ENCODE data around the gene ESPNL.

Gene ESPNL

GRCh38 chr2:238145046-238145445 is 44.9 kb downstream of the ESPNL start:
- Histone ChIP-seq H3K79me2 (ENCODE audit: insufficient read depth, low read length) (no peaks in the 10 kb centered on the region), H3K9ac (ENCODE audit: low read depth, low read length, poor library complexity, severe bottlenecking) (no peak overlapping the region), H2AFZ (ENCODE audit: low read length) (no peak overlapping the region), H3K4me2 (ENCODE audit: low read depth, low read length, poor library complexity, severe bottlenecking) (no peak overlapping the region), H3K9me2 (replicated peaks; ENCODE audit: low read depth, low read length) (no peaks in the 10 kb centered on the region), H3K36me3 (ENCODE audit: insufficient read depth, low read length) (no peaks in the 10 kb centered on the region), H3K4me1 (ENCODE audit: insufficient read depth, low read length, poor library complexity, severe bottlenecking) (peaks cover 17% of the 10 kb centered on the region), H4K20me1 (ENCODE audit: insufficient read depth, low read length, poor library complexity, severe bottlenecking) (no peaks in the 10 kb centered on the region), H3K27me3 (ENCODE audit: insufficient read depth, low read length, poor library complexity, severe bottlenecking) (no peaks in the 10 kb centered on the region), H3F3A (ENCODE audit: low read depth) (no peaks in the 10 kb centered on the region), H3K4me3 (ENCODE audit: low read length, poor library complexity, severe bottlenecking) (no peak overlapping the region), H3K9me3 (ENCODE audit: insufficient read depth, low read depth, low read length) (no peaks in the 10 kb centered on the region)
- TF ChIP-seq CTCF (conservative IDR thresholded peaks at IDR 0.05; ENCODE audit: low read length) = no peak
- TF ChIP-seq EZH2phosphoT487 (IDR thresholded peaks at IDR 0.05; ENCODE audit: borderline replicate concordance) = no peak

- H3K4me3 ChIP-seq (ENCODE audit: low read length, poor library complexity, severe bottlenecking) = no peak overlapping the region
- H3K9me3 ChIP-seq (ENCODE audit: insufficient read depth, low read depth, low read length) = no peaks in the 10 kb centered on the region
- H4K20me1 ChIP-seq (ENCODE audit: insufficient read depth, low read length, poor library complexity, severe bottlenecking) = no peaks in the 10 kb centered on the region
- no peak overlapping the region for H2AFZ ChIP-seq (ENCODE audit: low read length)
- H3K79me2 ChIP-seq (ENCODE audit: insufficient read depth, low read length) = no peaks in the 10 kb centered on the region
- no peaks in the 10 kb centered on the region for H3K9me2 ChIP-seq (replicated peaks; ENCODE audit: low read depth, low read length)
- H3K36me3 ChIP-seq (ENCODE audit: insufficient read depth, low read length) = no peaks in the 10 kb centered on the region
- peaks cover 16% of the 10 kb centered on the region for H3K4me1 ChIP-seq (ENCODE audit: insufficient read depth, low read length, poor library complexity, severe bottlenecking)
- no peaks in the 10 kb centered on the region for H3K27me3 ChIP-seq (ENCODE audit: insufficient read depth, low read length, poor library complexity, severe bottlenecking)
- TF ChIP-seq EZH2phosphoT487 (IDR thresholded peaks at IDR 0.05; ENCODE audit: borderline replicate concordance) (no peak), CTCF (conservative IDR thresholded peaks at IDR 0.05; ENCODE audit: low read length) (no peak)
- no peak overlapping the region for H3K9ac ChIP-seq (ENCODE audit: low read depth, low read length, poor library complexity, severe bottlenecking)
- H3K4me2 ChIP-seq (ENCODE audit: low read depth, low read length, poor library complexity, severe bottlenecking) = no peak overlapping the region
- H3F3A ChIP-seq (ENCODE audit: low read depth) = no peaks in the 10 kb centered on the region
These were observed 45.7 kb downstream of the ESPNL start for GRCh38 chr2:238145851-238146250.

- Histone ChIP-seq H4K20me1 (ENCODE audit: insufficient read depth, low read length, poor library complexity, severe bottlenecking) (no peaks in the 10 kb centered on the region), H3K4me1 (ENCODE audit: insufficient read depth, low read length, poor library complexity, severe bottlenecking) (peaks cover 4% of the 10 kb centered on the region), H3F3A (ENCODE audit: low read depth) (no peaks in the 10 kb centered on the region), H3K4me3 (ENCODE audit: low read length, poor library complexity, severe bottlenecking) (no peak overlapping the region), H3K4me2 (ENCODE audit: low read depth, low read length, poor library complexity, severe bottlenecking) (no peak overlapping the region), H3K9ac (ENCODE audit: low read depth, low read length, poor library complexity, severe bottlenecking) (no peak overlapping the region), H3K79me2 (ENCODE audit: insufficient read depth, low read length) (no peaks in the 10 kb centered on the region), H3K27me3 (ENCODE audit: insufficient read depth, low read length, poor library complexity, severe bottlenecking) (no peaks in the 10 kb centered on the region), H3K9me3 (ENCODE audit: insufficient read depth, low read depth, low read length) (no peaks in the 10 kb centered on the region), H3K9me2 (replicated peaks; ENCODE audit: low read depth, low read length) (no peaks in the 10 kb centered on the region), H2AFZ (ENCODE audit: low read length) (no peak overlapping the region), H3K36me3 (ENCODE audit: insufficient read depth, low read length) (no peaks in the 10 kb centered on the region)
- no peak for TF ChIP-seq EZH2phosphoT487 (IDR thresholded peaks at IDR 0.05; ENCODE audit: borderline replicate concordance)
- TF ChIP-seq CTCF (conservative IDR thresholded peaks at IDR 0.05; ENCODE audit: low read length) = no peak
These were observed 46.9 kb downstream of the ESPNL start for GRCh38 chr2:238146884-238147544.
